ENCODE results near the gene EYA2.
"Not testable (repeated sequence)": the region's sequence is repeated elsewhere in the genome, so short reads cannot be mapped to it uniquely, and the experiment has no call there.

Gene EYA2

GRCh38 chr20:46916258-46916603 is 21.6 kb downstream of the EYA2 start:
- no peak overlapping the region for H3K9ac ChIP-seq (ENCODE audit: low read depth, low read length)
- H3K4me1 ChIP-seq (ENCODE audit: control insufficient read depth, insufficient read depth, low read length), result no peaks in the 10 kb centered on the region
- H3K9me3 ChIP-seq (ENCODE audit: control insufficient read depth, insufficient read depth, low read length), result no peaks in the 10 kb centered on the region
- no peaks in the 10 kb centered on the region for H3K27me3 ChIP-seq (ENCODE audit: control insufficient read depth, insufficient read depth, low read length)
- H3K4me3 ChIP-seq (ENCODE audit: low read depth, low read length), result no peak overlapping the region
- no peaks in the 10 kb centered on the region for H3K36me3 ChIP-seq (ENCODE audit: control insufficient read depth, insufficient read depth, low read length)

- H3K4me3 ChIP-seq (ENCODE audit: low read depth, low read length), result no peak overlapping the region
- H3K9ac ChIP-seq (ENCODE audit: low read depth, low read length), result no peak overlapping the region
- H3K27me3 ChIP-seq (ENCODE audit: control insufficient read depth, insufficient read depth, low read length), result no peaks in the 10 kb centered on the region
- H3K4me1 ChIP-seq (ENCODE audit: control insufficient read depth, insufficient read depth, low read length), result no peaks in the 10 kb centered on the region
- no peaks in the 10 kb centered on the region for H3K9me3 ChIP-seq (ENCODE audit: control insufficient read depth, insufficient read depth, low read length)
- no peaks in the 10 kb centered on the region for H3K36me3 ChIP-seq (ENCODE audit: control insufficient read depth, insufficient read depth, low read length)
Measured at GRCh38 chr20:46917155-46917554, 22.5 kb downstream of the EYA2 start.

GRCh38 chr20:46920114-46920513 is 25.5 kb downstream of the EYA2 start:
- H3K9me3 ChIP-seq (ENCODE audit: control insufficient read depth, insufficient read depth, low read length), result no peaks in the 10 kb centered on the region
- no peaks in the 10 kb centered on the region for H3K27me3 ChIP-seq (ENCODE audit: control insufficient read depth, insufficient read depth, low read length)
- H3K4me3 ChIP-seq (ENCODE audit: low read depth, low read length), result no peak overlapping the region
- no peaks in the 10 kb centered on the region for H3K36me3 ChIP-seq (ENCODE audit: control insufficient read depth, insufficient read depth, low read length)
- H3K9ac ChIP-seq (ENCODE audit: low read depth, low read length), result no peak overlapping the region
- peaks cover 5% of the 10 kb centered on the region for H3K4me1 ChIP-seq (ENCODE audit: control insufficient read depth, insufficient read depth, low read length)

GRCh38 chr20:46922841-46923240 is 28.2 kb downstream of the EYA2 start:
- H3K36me3 ChIP-seq (ENCODE audit: control insufficient read depth, insufficient read depth, low read length); H3K9me3 ChIP-seq (ENCODE audit: control insufficient read depth, insufficient read depth, low read length); H3K9ac ChIP-seq (ENCODE audit: low read depth, low read length); H3K27me3 ChIP-seq (ENCODE audit: control insufficient read depth, insufficient read depth, low read length); H3K4me3 ChIP-seq (ENCODE audit: low read depth, low read length); H3K4me1 ChIP-seq (ENCODE audit: control insufficient read depth, insufficient read depth, low read length): not testable (repeated sequence)

GRCh38 chr20:46923550-46923949 is 28.9 kb downstream of the EYA2 start:
- no peaks in the 10 kb centered on the region for H3K9me3 ChIP-seq (ENCODE audit: control insufficient read depth, insufficient read depth, low read length)
- H3K9ac ChIP-seq (ENCODE audit: low read depth, low read length), result no peak overlapping the region
- H3K4me1 ChIP-seq (ENCODE audit: control insufficient read depth, insufficient read depth, low read length), result peaks cover 5% of the 10 kb centered on the region
- no peaks in the 10 kb centered on the region for H3K27me3 ChIP-seq (ENCODE audit: control insufficient read depth, insufficient read depth, low read length)
- no peaks in the 10 kb centered on the region for H3K36me3 ChIP-seq (ENCODE audit: control insufficient read depth, insufficient read depth, low read length)
- no peak overlapping the region for H3K4me3 ChIP-seq (ENCODE audit: low read depth, low read length)

- Histone ChIP-seq H3K9me3 (ENCODE audit: control insufficient read depth, insufficient read depth, low read length) (no peaks in the 10 kb centered on the region), H3K4me3 (ENCODE audit: low read depth, low read length) (no peak overlapping the region), H3K9ac (ENCODE audit: low read depth, low read length) (no peak overlapping the region), H3K36me3 (ENCODE audit: control insufficient read depth, insufficient read depth, low read length) (no peaks in the 10 kb centered on the region), H3K4me1 (ENCODE audit: control insufficient read depth, insufficient read depth, low read length) (peaks cover 4% of the 10 kb centered on the region), H3K27me3 (ENCODE audit: control insufficient read depth, insufficient read depth, low read length) (no peaks in the 10 kb centered on the region)
Measured at GRCh38 chr20:46928580-46929132, 34.0 kb downstream of the EYA2 start.

GRCh38 chr20:46929902-46930301 is 35.3 kb downstream of the EYA2 start:
- Histone ChIP-seq H3K36me3 (ENCODE audit: control insufficient read depth, insufficient read depth, low read length) (no peaks in the 10 kb centered on the region), H3K27me3 (ENCODE audit: control insufficient read depth, insufficient read depth, low read length) (no peaks in the 10 kb centered on the region), H3K9ac (ENCODE audit: low read depth, low read length) (no peak overlapping the region), H3K9me3 (ENCODE audit: control insufficient read depth, insufficient read depth, low read length) (no peaks in the 10 kb centered on the region), H3K4me1 (ENCODE audit: control insufficient read depth, insufficient read depth, low read length) (peaks cover 3% of the 10 kb centered on the region), H3K4me3 (ENCODE audit: low read depth, low read length) (no peak overlapping the region)

- no peaks in the 10 kb centered on the region for H3K9me3 ChIP-seq (ENCODE audit: control insufficient read depth, insufficient read depth, low read length)
- no peak overlapping the region for H3K9ac ChIP-seq (ENCODE audit: low read depth, low read length)
- no peaks in the 10 kb centered on the region for H3K36me3 ChIP-seq (ENCODE audit: control insufficient read depth, insufficient read depth, low read length)
- peaks cover 3% of the 10 kb centered on the region for H3K4me1 ChIP-seq (ENCODE audit: control insufficient read depth, insufficient read depth, low read length)
- H3K27me3 ChIP-seq (ENCODE audit: control insufficient read depth, insufficient read depth, low read length), result no peaks in the 10 kb centered on the region
- H3K4me3 ChIP-seq (ENCODE audit: low read depth, low read length), result no peak overlapping the region
Measured at GRCh38 chr20:46930640-46931339, 36.1 kb downstream of the EYA2 start.

- Histone ChIP-seq H3K9ac (ENCODE audit: low read depth, low read length) (no peak overlapping the region), H3K9me3 (ENCODE audit: control insufficient read depth, insufficient read depth, low read length) (no peaks in the 10 kb centered on the region), H3K4me1 (ENCODE audit: control insufficient read depth, insufficient read depth, low read length) (peaks cover 3% of the 10 kb centered on the region), H3K36me3 (ENCODE audit: control insufficient read depth, insufficient read depth, low read length) (no peaks in the 10 kb centered on the region), H3K4me3 (ENCODE audit: low read depth, low read length) (no peak overlapping the region), H3K27me3 (ENCODE audit: control insufficient read depth, insufficient read depth, low read length) (no peaks in the 10 kb centered on the region)
Measured at GRCh38 chr20:46931699-46932098, 37.1 kb downstream of the EYA2 start.

- not testable (repeated sequence) for H3K4me3 ChIP-seq (ENCODE audit: low read depth, low read length); H3K27me3 ChIP-seq (ENCODE audit: control insufficient read depth, insufficient read depth, low read length); H3K36me3 ChIP-seq (ENCODE audit: control insufficient read depth, insufficient read depth, low read length); H3K9me3 ChIP-seq (ENCODE audit: control insufficient read depth, insufficient read depth, low read length); H3K4me1 ChIP-seq (ENCODE audit: control insufficient read depth, insufficient read depth, low read length); H3K9ac ChIP-seq (ENCODE audit: low read depth, low read length)
Measured at GRCh38 chr20:46932439-46932838, 37.8 kb downstream of the EYA2 start.

- Histone ChIP-seq H3K27me3 (ENCODE audit: control insufficient read depth, insufficient read depth, low read length) (no peaks in the 10 kb centered on the region), H3K9me3 (ENCODE audit: control insufficient read depth, insufficient read depth, low read length) (no peaks in the 10 kb centered on the region)
Measured at GRCh38 chr20:46933150-46933549, 38.5 kb downstream of the EYA2 start.

GRCh38 chr20:46934746-46935287 is 40.2 kb downstream of the EYA2 start:
- H3K9me3 ChIP-seq (ENCODE audit: control insufficient read depth, insufficient read depth, low read length), result no peaks in the 10 kb centered on the region
- H3K4me1 ChIP-seq (ENCODE audit: control insufficient read depth, insufficient read depth, low read length), result no peaks in the 10 kb centered on the region
- no peaks in the 10 kb centered on the region for H3K36me3 ChIP-seq (ENCODE audit: control insufficient read depth, insufficient read depth, low read length)
- no peak overlapping the region for H3K4me3 ChIP-seq (ENCODE audit: low read depth, low read length)
- no peak overlapping the region for H3K9ac ChIP-seq (ENCODE audit: low read depth, low read length)
- H3K27me3 ChIP-seq (ENCODE audit: control insufficient read depth, insufficient read depth, low read length), result no peaks in the 10 kb centered on the region

More at GRCh38 chr20:46933150-46933549, 38.5 kb downstream of the EYA2 start:
- Histone ChIP-seq H3K4me3 (ENCODE audit: low read depth, low read length) (no peak overlapping the region), H3K9ac (ENCODE audit: low read depth, low read length) (no peak overlapping the region), H3K36me3 (ENCODE audit: control insufficient read depth, insufficient read depth, low read length) (no peaks in the 10 kb centered on the region), H3K4me1 (ENCODE audit: control insufficient read depth, insufficient read depth, low read length) (peaks cover 3% of the 10 kb centered on the region)
